Astrocyte of the spinal cord (primary cell): ENCODE results near the gene ZNF681.
"Not testable (repeated sequence)": the region's sequence is repeated elsewhere in the genome, so short reads cannot be mapped to it uniquely, and the experiment has no call there.

Experiments used
- DNase-seq: peaks from one replicate; pipeline ENCODE4 v3.0.0; 2011; ENCODE audit warnings: low read depth, low spot score
- H3K4me3 ChIP-seq: 2 replicates; pipeline ENCODE4 v1.5.1; 2011; ENCODE audit warnings: low read depth, mild to moderate bottlenecking, low read length, moderate library complexity
- in situ Hi-C: cut with HindIII; loops from 2 replicates; pipeline ENCODE4 v1.10.0; 2017; ENCODE audit warnings: low sequenced_read_pairs
- TF ChIP-seq, protein P1 (sequence below): IDR thresholded peaks from 2 replicates; pipeline ENCODE4 v1.5.1; 2012; ENCODE audit warnings: low read depth, mild to moderate bottlenecking, low read length, inconsistent platforms

Gene ZNF681

DNA sequence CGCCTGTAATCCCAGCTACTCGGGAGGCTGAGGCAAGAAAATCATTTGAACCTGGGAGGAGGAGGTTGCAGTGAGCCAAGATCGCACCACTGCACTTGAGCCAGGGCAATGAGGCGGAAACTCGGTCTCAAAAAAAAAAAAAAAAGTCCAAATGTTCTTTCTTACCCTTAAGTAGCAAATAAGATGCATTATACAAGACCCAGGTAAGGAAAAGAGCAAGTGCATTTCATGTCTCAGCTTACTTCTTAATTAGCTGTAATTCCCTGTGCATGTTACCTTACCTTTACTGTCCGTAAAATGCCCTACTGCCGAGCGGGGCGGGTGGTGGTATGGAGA, 3.8 kb upstream of the ZNF681 start:
- TF ChIP-seq, protein P1, sequence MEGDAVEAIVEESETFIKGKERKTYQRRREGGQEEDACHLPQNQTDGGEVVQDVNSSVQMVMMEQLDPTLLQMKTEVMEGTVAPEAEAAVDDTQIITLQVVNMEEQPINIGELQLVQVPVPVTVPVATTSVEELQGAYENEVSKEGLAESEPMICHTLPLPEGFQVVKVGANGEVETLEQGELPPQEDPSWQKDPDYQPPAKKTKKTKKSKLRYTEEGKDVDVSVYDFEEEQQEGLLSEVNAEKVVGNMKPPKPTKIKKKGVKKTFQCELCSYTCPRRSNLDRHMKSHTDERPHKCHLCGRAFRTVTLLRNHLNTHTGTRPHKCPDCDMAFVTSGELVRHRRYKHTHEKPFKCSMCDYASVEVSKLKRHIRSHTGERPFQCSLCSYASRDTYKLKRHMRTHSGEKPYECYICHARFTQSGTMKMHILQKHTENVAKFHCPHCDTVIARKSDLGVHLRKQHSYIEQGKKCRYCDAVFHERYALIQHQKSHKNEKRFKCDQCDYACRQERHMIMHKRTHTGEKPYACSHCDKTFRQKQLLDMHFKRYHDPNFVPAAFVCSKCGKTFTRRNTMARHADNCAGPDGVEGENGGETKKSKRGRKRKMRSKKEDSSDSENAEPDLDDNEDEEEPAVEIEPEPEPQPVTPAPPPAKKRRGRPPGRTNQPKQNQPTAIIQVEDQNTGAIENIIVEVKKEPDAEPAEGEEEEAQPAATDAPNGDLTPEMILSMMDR = no peak
- peak overlapping the region; percentile 67 for H3K4me3 ChIP-seq
- in situ Hi-C loops = no loop called here
- DNase-seq = no peak

DNA sequence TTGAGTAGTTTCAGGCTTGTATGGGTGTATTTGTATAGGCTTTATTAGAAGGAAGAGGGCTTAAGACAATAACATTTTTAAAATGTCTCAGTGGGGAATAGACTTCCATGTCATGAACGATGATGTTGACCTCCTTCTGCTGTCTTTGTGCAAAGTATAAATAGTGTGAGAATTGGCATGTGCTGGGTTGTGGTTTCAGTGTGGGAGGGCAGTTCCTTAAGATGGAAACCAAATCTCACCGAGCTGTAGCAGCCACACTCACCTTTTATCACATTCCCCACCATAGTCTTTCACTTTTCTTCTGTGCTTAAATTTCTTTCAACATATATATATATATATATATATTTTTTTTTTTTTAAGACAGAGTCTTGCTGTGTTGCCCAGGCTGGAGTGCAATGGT, 1.6 kb upstream of the ZNF681 start:
- H3K4me3 ChIP-seq, DNase-seq, in situ Hi-C loops: not testable (repeated sequence)

DNA sequence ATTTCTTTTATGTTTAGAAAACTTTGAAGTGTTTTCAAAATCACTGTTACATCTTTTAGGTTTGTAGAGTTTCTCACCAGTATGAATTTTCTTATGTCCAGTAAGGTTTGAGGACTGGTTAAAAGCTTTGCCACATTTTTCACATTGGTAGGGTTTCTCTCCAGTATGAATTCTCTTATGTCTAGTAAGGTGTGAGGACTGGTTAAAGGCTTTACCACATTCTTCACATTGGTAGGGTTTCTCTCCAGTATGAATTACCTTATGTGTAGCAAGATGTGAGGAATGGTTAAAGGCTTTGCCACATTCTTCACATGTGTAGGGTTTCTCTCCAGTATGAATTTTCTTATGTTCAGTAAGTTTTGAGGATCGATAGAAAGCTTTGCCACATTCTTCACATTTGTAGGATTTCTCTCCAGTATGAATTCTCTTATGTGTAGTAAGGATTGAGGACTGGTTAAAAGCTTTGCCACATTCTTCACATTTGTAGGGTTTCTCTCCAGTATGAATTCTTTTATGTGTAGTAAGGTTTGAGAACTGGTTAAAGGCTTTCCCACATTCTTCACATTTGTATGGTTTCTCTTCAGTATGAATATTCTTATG, 15.0 kb downstream of the ZNF681 start:
- DNase-seq, in situ Hi-C loops, H3K4me3 ChIP-seq: not testable (repeated sequence)

DNA sequence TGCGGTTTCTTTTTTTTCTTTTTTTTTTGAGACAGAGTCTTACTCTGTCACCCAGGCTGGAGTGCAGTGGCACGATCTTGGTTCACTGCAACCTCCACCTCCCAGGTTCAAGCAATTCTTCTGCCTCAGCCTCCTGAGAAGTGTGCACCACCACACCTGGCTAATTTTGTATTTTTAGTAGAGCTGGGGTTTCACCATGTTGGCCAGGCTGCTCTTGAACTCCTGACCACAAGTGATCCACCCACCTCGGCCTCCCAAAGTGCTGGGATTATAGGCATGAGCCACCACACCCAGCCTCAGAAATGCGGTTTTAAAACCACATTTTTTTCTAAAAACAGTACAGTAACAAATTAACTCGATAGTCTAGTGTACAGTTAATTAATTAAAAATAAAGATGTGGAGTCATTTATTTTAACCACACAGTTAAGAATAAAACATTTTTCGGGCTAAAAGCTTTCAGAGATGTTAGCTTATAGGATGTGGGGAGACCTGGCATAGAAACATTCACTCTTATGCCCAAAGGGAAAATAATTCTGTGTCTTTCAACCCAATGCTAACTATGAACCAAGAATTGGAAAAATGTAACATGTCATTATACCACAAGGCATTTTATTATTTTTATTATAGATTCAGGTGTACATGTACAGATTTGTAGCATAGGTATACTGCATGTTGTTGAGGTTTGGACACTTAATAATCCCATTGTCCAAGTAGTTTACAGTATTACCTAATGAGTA, 27.8 kb downstream of the ZNF681 start:
- in situ Hi-C loops, H3K4me3 ChIP-seq, DNase-seq: not testable (repeated sequence)

DNA sequence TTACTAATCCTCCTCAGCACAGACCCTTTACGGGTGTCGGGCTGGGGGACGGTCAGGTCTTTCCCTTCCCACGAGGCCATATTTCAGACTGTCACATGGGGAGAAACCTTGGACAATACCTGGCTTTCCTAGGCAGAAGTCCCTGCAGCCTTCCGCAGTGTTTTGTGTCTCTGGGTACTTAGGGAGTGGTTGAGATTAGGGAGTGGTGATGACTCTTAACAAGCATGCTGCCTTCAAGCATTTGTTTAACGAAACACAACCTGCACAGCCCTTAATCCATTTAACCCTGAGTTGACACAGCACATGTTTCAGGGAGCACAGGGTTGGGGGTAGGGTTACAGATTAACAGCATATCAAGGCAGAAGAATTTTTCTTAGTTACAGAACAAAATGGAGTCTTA, 34.5 kb downstream of the ZNF681 start:
- H3K4me3 ChIP-seq, in situ Hi-C loops, DNase-seq: not testable (repeated sequence)

DNA sequence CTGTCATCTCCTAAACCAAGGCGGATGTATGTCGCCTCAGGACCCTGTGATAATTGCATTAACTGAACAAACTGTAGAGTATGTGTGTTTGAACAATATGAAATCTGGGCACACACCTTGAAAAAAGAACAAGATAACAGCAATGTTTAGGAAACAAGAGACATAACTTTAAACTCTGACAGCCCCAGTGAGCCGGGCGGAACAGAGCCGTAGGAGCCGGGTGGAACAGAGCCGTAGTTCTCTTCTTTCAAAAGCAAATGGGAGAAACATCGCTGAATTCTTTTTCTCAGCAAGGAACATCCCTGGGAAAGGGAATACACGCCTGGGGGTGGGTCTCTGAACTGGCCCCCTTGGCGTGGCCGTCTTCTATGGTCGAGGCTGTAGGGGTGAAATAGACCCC, 39.9 kb downstream of the ZNF681 start:
- DNase-seq = no peak
- in situ Hi-C loops = no loop called here
- H3K4me3 ChIP-seq = no peak overlapping the region
- TF ChIP-seq, protein P1 = no peak

DNA sequence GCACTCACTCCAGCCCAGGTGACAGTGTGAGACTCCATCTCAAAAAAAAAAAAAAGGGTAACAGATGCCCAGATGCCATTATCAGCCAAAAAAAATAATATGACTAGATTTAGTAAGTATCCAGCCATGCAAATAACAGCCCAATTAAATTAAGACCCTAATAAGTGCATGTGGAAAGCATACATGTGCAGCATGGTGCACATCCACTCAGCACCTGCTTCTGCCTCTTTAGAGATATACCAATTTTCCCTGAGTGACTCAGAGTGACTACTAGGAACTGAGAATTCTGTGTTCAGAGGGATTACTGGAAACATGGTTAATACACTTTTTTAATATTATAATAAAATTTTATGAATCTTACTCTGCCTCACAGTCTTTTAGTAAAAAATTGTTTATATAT, 41.9 kb downstream of the ZNF681 start:
- TF ChIP-seq, protein P1 = no peak
- no peak overlapping the region for H3K4me3 ChIP-seq
- in situ Hi-C loops = no loop called here
- DNase-seq = no peak

DNA sequence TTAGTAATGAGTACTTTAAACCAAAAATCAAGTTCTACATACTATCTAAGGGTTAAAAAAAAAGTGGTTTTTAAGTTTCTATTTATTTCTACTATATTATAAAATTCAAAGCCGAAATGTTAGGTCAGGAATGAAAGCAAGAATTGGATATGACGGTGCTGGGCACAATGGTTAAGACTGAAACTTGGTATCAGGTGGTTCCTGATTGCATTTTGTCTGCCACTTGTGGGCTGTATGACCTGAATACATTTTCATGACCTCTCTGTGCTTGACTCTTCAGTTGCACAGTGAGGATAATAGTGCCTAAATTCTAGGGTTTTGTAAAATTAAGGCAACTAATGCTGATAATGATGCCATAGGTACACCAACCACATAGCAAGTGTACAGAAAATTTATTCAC, 49.3 kb downstream of the ZNF681 start:
- no peak overlapping the region for H3K4me3 ChIP-seq
- DNase-seq = no peak
- TF ChIP-seq, protein P1 = no peak
- in situ Hi-C loops = no loop called here

DNA sequence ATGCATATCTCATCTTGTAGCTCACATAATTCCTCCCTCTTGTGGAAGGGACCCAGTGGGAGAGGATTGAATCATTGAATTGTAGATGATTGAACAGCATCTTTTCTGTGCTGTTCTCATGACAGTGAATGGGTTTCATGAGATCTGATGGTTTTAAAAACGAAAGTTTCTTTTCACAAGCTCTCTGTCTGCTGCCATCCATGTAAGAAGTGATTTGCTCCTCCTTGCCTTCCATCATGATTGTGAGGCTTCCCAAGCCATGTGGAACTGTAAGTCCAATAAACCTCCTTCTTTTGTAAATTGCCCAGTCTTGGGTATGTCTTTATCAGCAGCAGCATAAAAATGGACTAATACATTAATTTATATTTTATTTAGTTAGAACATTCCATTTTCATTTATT, 52.0 kb downstream of the ZNF681 start:
- DNase-seq = no peak
- in situ Hi-C loops = no loop called here
- TF ChIP-seq, protein P1 = no peak
- H3K4me3 ChIP-seq = no peak overlapping the region
